Prostate gland (tissue), 2 donors: ENCODE data around the gene CTBP2. TPM values are rescaled to one million over a fixed set of nuclear protein-coding genes. Genes with fewer than 3 reads are reported as not detected.
A peak's percentile ranks its signal among the peaks of the same experiment; 100 is the strongest.

ENCODE experiments used
- DNase-seq: peaks from one replicate; pipeline ENCODE4 v3.0.0-alpha.2; 2019; ENCODE audit warnings: low spot score
- H3K27ac ChIP-seq, 2 donors: fragments of 200-600 bp; sonication (generic); 2 replicates each; pipeline ENCODE4 v1.5.1; 2017 to 2019
- H3K27me3 ChIP-seq: fragments of 200-600 bp; sonication (generic); replicated peaks from 2 replicates; pipeline ENCODE4 v1.5.1; 2019; ENCODE audit not compliant: insufficient read depth
- H3K36me3 ChIP-seq, 2 donors: fragments of 200-600 bp; sonication (generic); 1 replicate in 1 of 2; 2 replicates in 1 of 2; pipeline versions ENCODE4 v1.5.1 to v1.8.1; 2017 to 2019
- H3K4me1 ChIP-seq: fragments of 200-600 bp; sonication (generic); replicated peaks from 2 replicates; pipeline ENCODE4 v1.5.1; 2019
- H3K4me3 ChIP-seq, 2 donors: fragments of 200-600 bp; sonication (generic); 2 replicates each; pipeline ENCODE4 v1.5.1; 2017 to 2019
- H3K9me3 ChIP-seq: fragments of 200-600 bp; sonication (generic); 2 replicates; pipeline ENCODE4 v1.5.1; 2017
- CTCF ChIP-seq, 4 experiments: fragments of 200-600 bp in 2 of 4; fragments of 450-650 bp in 2 of 4; sonication (generic) in 2 of 4; IDR thresholded peaks; 1 replicate in 3 of 4; 2 replicates in 1 of 4; pipeline ENCODE4 v1.5.1; 2016 to 2019; ENCODE audit warnings: antibody characterized with exemption in 4 of 4, mild to moderate bottlenecking in 2 of 4, moderate library complexity in 2 of 4
- POLR2A ChIP-seq: fragments of 450-650 bp; IDR thresholded peaks from one replicate; pipeline ENCODE4 v1.6.1; 2016; ENCODE audit warnings: antibody characterized with exemption, mild to moderate bottlenecking
- POLR2AphosphoS5 ChIP-seq: sonication (generic); formaldehyde crosslinking; IDR thresholded peaks from one replicate; pipeline ENCODE4 v1.6.1; 2017; ENCODE audit warnings: antibody characterized with exemption
- WGBS: methylation state at CpG from one replicate; pipeline ENCODE4 v1.1.5; 2018; 5-methylcytosine and 5-hydroxymethylcytosine counted together
- intact Hi-C: fragments of 100-400 bp; cut with DNase I; formaldehyde crosslinking; loops from one replicate; pipeline ENCODE4 v1.14.2; 2022
- total RNA-seq, 2 donors: library from RNA; depleted of rRNA; stranded (reverse); fragments of >200 nt; gene quantifications; one replicate each; pipeline ENCODE4 v1.1.0, GENCODE V29; 2016

CTBP2 gene
- total RNA-seq, 2 donors from 2014 or later: 70.2 to 89.7 TPM

- peak overlapping the region; percentile 61 to 62 for H3K27ac ChIP-seq
- peaks cover 25% of the 10 kb centered on the region for H3K4me1 ChIP-seq
- H3K9me3 ChIP-seq: no peaks in the 10 kb centered on the region
- no peak for DNase-seq
- no peaks in the 10 kb centered on the region for H3K36me3 ChIP-seq
- intact Hi-C loops: no loop called here
- 51% methylated on average over 14 of the region's 14 CpGs for WGBS
- TF ChIP-seq POLR2AphosphoS5: no peak
- no peak for TF ChIP-seq POLR2A
- no peak for TF ChIP-seq CTCF (IDR thresholded peaks at IDR 0.05)
- H3K27me3 ChIP-seq: no peaks in the 10 kb centered on the region
- H3K4me3 ChIP-seq: no peak overlapping the region
Measured at GRCh38 chr10:125016611-125017202, 143.7 kb downstream of the CTBP2 start.

- H3K4me3 ChIP-seq: no peak overlapping the region
- H3K9me3 ChIP-seq: no peaks in the 10 kb centered on the region
- H3K36me3 ChIP-seq: no peaks in the 10 kb centered on the region
- intact Hi-C loops: no loop called here
- WGBS: 58% methylated on average over 10 of the region's 10 CpGs
- peak overlapping the region; percentile 61 to 62 for H3K27ac ChIP-seq
- H3K27me3 ChIP-seq: no peaks in the 10 kb centered on the region
- no peak for DNase-seq
- peaks cover 25% of the 10 kb centered on the region for H3K4me1 ChIP-seq
- TF ChIP-seq POLR2A (no peak), POLR2AphosphoS5 (no peak), CTCF (IDR thresholded peaks at IDR 0.05) (no peak)
Measured at GRCh38 chr10:125016123-125016522, 144.2 kb downstream of the CTBP2 start.

DNA sequence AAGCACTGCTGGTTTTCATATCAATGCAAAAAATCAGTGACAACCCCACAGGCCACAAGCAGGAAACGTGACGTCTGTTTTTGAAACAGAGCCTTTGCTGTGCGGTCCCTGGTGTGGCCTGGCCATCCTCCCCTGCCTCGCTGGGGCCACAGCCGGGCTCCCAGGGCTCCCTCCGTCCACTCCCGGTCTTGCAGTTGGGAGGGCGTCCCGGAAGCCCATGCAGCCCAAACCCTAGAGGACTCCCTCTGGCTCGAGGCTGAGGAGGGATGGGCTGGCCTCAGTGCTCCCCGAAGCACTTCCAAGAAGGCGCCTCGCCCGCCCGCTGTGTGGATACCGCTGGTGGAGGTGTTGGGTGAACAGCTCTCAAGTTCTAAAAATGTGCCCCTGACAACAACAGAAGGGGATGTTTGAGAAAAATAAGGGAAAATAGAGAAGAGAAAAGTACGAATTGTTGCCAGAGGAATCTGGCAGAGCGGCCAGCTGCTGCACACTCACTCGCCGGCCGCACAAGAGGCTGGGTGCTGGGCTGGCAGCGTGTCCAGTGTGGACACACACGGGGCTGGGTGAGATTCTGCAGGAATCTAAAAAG lies 144.9 kb downstream of the CTBP2 start:
- Histone ChIP-seq H3K4me3 (no peak overlapping the region), H3K9me3 (no peaks in the 10 kb centered on the region)
- TF ChIP-seq POLR2AphosphoS5 (no peak), POLR2A (no peak), CTCF (IDR thresholded peaks at IDR 0.05) (no peak)

GRCh38 chr10:125014836-125015355 lies 145.5 kb downstream of the CTBP2 start:
- 83% methylated on average over 19 of the region's 19 CpGs for WGBS
- peak overlapping the region; percentile 61 to 62 for H3K27ac ChIP-seq
- no peak overlapping the region for H3K4me3 ChIP-seq
- DNase-seq: no peak
- intact Hi-C loops: no loop called here
- no peaks in the 10 kb centered on the region for H3K27me3 ChIP-seq
- H3K4me1 ChIP-seq: peaks cover 25% of the 10 kb centered on the region
- H3K36me3 ChIP-seq: no peaks in the 10 kb centered on the region
- H3K9me3 ChIP-seq: no peaks in the 10 kb centered on the region
- TF ChIP-seq POLR2AphosphoS5: no peak
- no peak for TF ChIP-seq POLR2A
- no peak for TF ChIP-seq CTCF (IDR thresholded peaks at IDR 0.05)

More for the DNA sequence above, 144.9 kb downstream of the CTBP2 start:
- no peak for DNase-seq
- no peaks in the 10 kb centered on the region for H3K36me3 ChIP-seq
- intact Hi-C loops: no loop called here
- no peaks in the 10 kb centered on the region for H3K27me3 ChIP-seq
- H3K4me1 ChIP-seq: peaks cover 25% of the 10 kb centered on the region
- 66% methylated on average over 23 of the region's 23 CpGs for WGBS
- H3K27ac ChIP-seq: peak overlapping the region; percentile 61 to 62
